ENCODE measurements around the gene MBOAT1.

- TF ChIP-seq, protein P1, sequence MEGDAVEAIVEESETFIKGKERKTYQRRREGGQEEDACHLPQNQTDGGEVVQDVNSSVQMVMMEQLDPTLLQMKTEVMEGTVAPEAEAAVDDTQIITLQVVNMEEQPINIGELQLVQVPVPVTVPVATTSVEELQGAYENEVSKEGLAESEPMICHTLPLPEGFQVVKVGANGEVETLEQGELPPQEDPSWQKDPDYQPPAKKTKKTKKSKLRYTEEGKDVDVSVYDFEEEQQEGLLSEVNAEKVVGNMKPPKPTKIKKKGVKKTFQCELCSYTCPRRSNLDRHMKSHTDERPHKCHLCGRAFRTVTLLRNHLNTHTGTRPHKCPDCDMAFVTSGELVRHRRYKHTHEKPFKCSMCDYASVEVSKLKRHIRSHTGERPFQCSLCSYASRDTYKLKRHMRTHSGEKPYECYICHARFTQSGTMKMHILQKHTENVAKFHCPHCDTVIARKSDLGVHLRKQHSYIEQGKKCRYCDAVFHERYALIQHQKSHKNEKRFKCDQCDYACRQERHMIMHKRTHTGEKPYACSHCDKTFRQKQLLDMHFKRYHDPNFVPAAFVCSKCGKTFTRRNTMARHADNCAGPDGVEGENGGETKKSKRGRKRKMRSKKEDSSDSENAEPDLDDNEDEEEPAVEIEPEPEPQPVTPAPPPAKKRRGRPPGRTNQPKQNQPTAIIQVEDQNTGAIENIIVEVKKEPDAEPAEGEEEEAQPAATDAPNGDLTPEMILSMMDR (IDR thresholded peaks at IDR 0.05): no peak
- no peak for TF ChIP-seq POLR2A (IDR thresholded peaks at IDR 0.05)
These were observed 116.8 kb downstream of the MBOAT1 start for GRCh38 chr6:20095436-20095835.

All from Peyer's patch (tissue), 4 donors.